Activated T-helper 2 cell treated with anti-CD3 and anti-CD28 coated beads, Interferon-gamma antibody, Interleukin-2, Interleukin-4, amounts not matched to agents 10 μg/mL and 5 μg/mL and 100 μg/mL, durations not matched to agents 14 hours and 24 hours and 36 hours (primary cell): Measurements from ENCODE around the gene MAMDC4. TPM values are rescaled to one million over a fixed set of nuclear protein-coding genes. Genes with fewer than 3 reads are reported as not detected.
"Not testable (repeated sequence)": the region's sequence is repeated elsewhere in the genome, so short reads cannot be mapped to it uniquely, and the experiment has no call there.

Source experiments
- DNase-seq: peaks from one replicate; pipeline ENCODE4 v3.0.0; 2021; ENCODE audit warnings: low spot score
- H3K27ac Mint-ChIP-seq: one replicate; pipeline ENCODE4 v1.8.0; 2021; ENCODE audit warnings: mixed read lengths
- H3K27me3 Mint-ChIP-seq: one replicate; pipeline ENCODE4 v1.8.0; 2021; ENCODE audit warnings: low read depth, mixed read lengths
- H3K36me3 Mint-ChIP-seq: one replicate; pipeline ENCODE4 v1.8.0; 2021; ENCODE audit warnings: low read depth, mixed read lengths
- H3K4me1 Mint-ChIP-seq: one replicate; pipeline ENCODE4 v1.8.0; 2021; ENCODE audit warnings: low read depth, mixed read lengths
- H3K4me3 Mint-ChIP-seq: one replicate; pipeline ENCODE4 v1.8.0; 2021; ENCODE audit warnings: low read depth, mild to moderate bottlenecking, moderate library complexity, mixed read lengths
- H3K9me3 Mint-ChIP-seq: one replicate; pipeline ENCODE4 v1.8.0; 2021; ENCODE audit warnings: mixed read lengths
- intact Hi-C: fragments of 100-400 bp; cut with micrococcal nuclease; formaldehyde crosslinking; loops from one replicate; pipeline ENCODE4 v1.15.1; 2023
- total RNA-seq: library from RNA; stranded (reverse); gene quantifications from 2 replicates; pipeline ENCODE4 v1.2.3, GENCODE V29; 2022

Gene MAMDC4
- total RNA-seq: 19.0 and 21.0 TPM in 2 replicates

DNA sequence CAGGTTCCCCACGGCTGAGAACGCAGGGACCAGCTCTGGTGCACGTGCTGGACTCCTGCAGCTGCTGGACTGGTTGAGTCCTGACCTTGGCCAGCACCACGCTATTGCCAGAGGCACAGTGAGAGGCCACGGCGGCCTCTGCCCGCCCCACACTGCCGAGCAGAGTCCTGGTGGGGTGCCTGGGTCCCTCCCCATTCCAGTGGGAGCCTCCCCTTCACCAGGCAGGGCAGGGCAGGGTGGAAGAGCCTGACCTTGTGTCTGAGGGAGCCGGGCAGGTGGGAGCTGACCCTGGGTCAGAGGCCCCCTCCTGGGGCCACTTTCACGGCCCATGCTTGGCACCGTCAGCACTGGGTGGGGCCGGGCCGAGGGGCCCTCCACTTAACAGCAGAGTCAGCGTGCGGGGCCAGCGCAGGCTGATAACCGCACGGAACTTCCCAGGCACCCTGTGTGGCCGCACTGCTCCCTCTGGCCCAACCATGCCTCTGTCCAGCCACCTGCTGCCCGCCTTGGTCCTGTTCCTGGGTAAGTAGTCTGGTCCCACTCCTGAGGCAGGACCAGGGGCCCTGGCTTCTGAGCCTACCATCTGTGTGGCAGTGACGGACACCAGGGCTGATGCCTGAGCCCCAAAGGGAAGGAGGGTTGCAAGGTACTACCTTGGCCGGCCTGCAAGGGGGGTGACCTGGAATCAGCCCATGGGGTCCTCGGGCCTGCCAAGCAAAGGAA, at the start of gene MAMDC4:
Gene MAMDC4 (plus strand): TSS at position 406 of the 723 bp plus-strand sequence. CDS start 71 bp downstream, at position 477.
- H3K27ac Mint-ChIP-seq: no peak within 1 kb of the TSS
- H3K4me1 Mint-ChIP-seq: peaks cover 6% of the 10 kb centered on the region
- peak within 1 kb of the TSS; percentile 21 for H3K4me3 Mint-ChIP-seq
- no peaks in the 10 kb centered on the region for H3K9me3 Mint-ChIP-seq
- intact Hi-C loops: no loop called here
- peaks cover 4% of the 10 kb centered on the region for H3K27me3 Mint-ChIP-seq
- peaks cover 18% of the 10 kb centered on the region for H3K36me3 Mint-ChIP-seq
- DNase-seq: no peak

DNA sequence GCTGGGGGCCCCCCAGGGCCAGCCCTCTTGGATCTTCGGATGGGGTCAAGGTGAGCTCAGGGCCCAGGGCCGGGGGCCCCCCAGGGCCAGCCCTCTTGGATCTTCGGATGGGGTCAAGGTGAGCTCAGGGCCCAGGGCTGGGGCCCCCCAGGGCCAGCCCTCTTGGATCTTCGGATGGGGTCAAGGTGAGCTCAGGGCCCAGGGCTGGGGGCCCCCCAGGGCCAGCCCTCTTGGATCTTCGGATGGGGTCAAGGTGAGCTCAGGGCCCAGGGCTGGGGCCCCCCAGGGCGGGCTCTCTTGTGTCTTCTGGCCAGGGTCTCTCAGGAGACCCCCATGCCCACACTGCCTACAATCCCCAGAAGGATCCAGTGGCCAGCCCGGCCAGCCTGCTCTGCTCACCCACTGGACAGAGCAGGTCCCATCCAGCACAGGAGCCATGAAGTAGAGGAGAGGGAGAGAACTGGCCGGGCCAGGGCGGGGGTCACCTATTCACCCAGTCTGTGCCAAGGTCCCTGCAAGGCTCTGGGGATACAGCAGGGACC, 49.1 kb upstream of the MAMDC4 start:
- intact Hi-C loops, H3K27ac Mint-ChIP-seq: not testable (repeated sequence)

DNA sequence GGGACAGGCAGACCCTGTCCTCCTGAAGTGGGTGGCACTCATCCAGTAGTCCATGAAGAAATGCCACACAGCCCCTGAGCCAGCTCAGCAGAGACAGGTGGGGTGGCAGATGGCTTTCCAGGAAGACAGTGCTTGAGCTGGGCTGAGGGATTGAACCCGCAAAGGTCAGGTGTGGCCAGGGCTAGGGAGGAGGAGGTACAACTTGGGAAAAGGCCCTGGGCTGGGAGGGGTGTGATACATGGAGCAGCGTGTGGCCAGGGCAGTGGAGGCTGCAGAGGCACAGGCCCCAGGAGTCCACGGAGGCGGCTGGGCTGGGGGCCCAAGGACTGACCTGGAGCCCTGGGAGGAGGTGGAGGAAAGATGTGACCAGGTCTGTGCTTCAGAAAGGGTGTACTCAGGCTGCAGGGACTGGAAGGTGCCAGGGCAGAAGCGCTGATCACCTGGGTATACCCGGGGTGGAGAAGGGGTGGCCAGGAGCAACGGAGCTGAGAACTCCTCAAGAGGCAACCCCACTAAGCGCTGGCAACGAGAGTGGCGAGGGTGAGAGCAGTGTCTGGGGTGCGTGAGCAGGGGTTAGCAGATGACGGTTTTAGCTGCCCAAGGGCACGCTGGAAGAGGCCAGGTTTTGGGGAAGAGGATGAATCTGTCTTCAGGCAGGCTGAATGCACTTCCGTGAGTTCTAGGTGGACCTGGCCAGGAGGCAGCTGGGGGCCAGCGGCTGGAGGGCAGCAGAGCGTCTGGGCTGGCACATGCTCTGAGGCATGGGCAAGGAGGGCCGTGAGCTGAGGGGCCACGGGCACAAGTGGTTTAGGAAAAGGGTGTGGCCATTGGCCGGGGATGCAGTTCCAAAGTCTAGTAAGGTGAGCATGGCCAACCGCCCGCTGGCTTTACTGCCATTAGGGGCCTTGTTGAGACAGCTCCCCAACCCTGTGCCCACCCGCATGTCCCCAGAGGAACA, 48.3 kb upstream of the MAMDC4 start:
- intact Hi-C loops: no loop called here
- Mint-ChIP-seq H3K4me1 (peaks cover 11% of the 10 kb centered on the region), H3K27ac (no peak overlapping the region), H3K27me3 (peaks cover 16% of the 10 kb centered on the region), H3K36me3 (peaks cover 5% of the 10 kb centered on the region), H3K4me3 (no peak overlapping the region), H3K9me3 (no peaks in the 10 kb centered on the region)
- no peak for DNase-seq

More for the DNA sequence above, 49.1 kb upstream of the MAMDC4 start:
- Mint-ChIP-seq H3K27me3 (peaks cover 16% of the 10 kb centered on the region), H3K4me1 (peaks cover 11% of the 10 kb centered on the region)
- H3K4me3 Mint-ChIP-seq, H3K9me3 Mint-ChIP-seq, H3K36me3 Mint-ChIP-seq, DNase-seq: not testable (repeated sequence)

DNA sequence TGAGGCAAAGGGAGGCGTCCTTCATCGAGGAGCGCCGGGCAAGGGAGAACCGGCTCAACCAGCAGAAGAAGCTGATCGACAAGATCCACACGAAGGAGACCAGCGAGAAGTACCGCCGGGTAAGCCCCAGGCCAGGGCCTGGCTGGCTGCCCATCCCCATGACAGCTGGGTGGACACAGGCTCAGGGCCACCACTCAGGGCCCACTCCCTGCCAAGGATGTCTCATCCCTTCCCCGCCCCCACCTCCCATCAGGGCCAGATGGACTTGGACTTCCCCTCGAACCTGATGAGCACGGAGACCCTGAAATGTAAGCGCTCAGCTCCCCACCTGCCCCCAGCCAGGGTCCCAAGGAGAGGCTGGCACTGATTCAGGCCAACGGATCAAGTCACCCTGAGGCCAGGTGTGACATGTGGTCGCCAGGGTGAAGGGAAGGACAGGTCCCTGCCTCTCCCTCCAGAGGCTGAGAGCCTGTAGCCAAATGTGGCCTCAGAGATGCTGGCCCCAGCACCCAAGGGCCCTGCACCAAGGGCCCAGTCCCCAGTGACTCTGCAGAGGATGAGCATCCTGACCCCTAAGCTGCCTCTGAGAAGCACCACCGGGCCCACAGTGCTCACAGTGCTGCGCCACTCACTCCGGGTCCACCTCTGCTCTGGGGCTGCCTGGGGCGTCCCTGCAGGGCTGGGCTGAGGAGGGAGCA, 47.5 kb upstream of the MAMDC4 start:
- intact Hi-C loops: loop anchor here (5.0 kb wide), 1 partner anchor 43 kb away; the partner anchor contains the start of gene PHPT1
- DNase-seq: no peak
- Mint-ChIP-seq H3K36me3 (peaks cover 14% of the 10 kb centered on the region), H3K27me3 (peaks cover 16% of the 10 kb centered on the region), H3K4me3 (no peak overlapping the region), H3K27ac (no peak overlapping the region), H3K9me3 (no peaks in the 10 kb centered on the region), H3K4me1 (peaks cover 19% of the 10 kb centered on the region)

DNA sequence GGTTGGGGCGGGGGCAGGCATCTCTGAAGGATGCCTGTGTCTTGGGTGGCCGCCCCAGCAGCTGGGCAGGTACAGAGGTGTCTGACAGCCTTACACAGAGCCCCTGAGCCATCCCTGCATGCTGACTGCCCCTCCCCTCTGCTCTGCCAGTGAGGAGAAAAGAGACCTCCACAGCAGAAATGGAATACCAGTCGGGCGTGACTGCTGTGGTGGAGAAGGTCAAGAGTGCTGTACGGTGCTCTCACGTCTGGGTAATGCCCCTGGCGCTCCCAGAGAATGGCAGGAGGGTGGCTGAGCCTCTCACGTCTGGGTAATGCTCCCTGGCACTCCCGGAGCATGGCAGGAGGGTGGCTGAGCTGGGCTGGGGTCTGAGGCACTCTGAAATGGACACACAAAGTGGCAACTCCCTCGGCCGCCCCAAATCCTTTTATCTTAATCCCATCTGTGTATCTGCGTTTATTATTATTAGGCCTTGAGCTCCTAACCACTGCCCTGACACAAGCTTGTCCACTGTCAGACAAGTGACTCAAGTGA, 46.9 kb upstream of the MAMDC4 start:
- Mint-ChIP-seq H3K4me1 (peaks cover 23% of the 10 kb centered on the region), H3K4me3 (peak overlapping the region; percentile 2), H3K36me3 (peaks cover 20% of the 10 kb centered on the region), H3K27ac (no peak overlapping the region), H3K27me3 (peaks cover 14% of the 10 kb centered on the region), H3K9me3 (no peaks in the 10 kb centered on the region)
- intact Hi-C loops: loop anchor here (5.0 kb wide), 1 partner anchor 42 kb away; the partner anchor contains the start of gene PHPT1
- no peak for DNase-seq

DNA sequence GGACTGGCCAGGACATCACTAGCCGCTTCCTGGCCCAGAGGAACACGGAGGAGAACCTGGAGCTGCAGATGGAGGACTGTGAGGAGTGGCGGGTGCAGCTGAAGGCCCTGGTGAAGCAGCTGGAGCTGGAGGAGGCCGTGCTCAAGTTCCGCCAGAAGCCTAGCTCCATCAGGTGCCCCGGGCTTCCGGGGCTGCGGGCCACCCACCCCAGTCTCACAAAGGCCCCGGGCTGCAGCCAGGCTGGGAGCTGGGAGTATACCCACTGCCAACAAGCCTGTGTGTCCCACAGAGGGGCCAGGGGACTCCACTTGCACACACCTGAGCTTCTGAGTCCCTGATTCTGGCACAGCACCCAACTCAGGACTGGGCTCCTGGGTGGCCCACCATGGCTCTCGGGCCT, 46.1 kb upstream of the MAMDC4 start:
- no peaks in the 10 kb centered on the region for H3K9me3 Mint-ChIP-seq
- H3K4me3 Mint-ChIP-seq: peak overlapping the region; percentile 85
- peaks cover 23% of the 10 kb centered on the region for H3K36me3 Mint-ChIP-seq
- H3K27ac Mint-ChIP-seq: no peak overlapping the region
- no peak for DNase-seq
- peaks cover 7% of the 10 kb centered on the region for H3K27me3 Mint-ChIP-seq
- intact Hi-C loops: loop anchor here (5.0 kb wide), 1 partner anchor 41 kb away; the partner anchor contains the start of gene PHPT1
- H3K4me1 Mint-ChIP-seq: peaks cover 21% of the 10 kb centered on the region

DNA sequence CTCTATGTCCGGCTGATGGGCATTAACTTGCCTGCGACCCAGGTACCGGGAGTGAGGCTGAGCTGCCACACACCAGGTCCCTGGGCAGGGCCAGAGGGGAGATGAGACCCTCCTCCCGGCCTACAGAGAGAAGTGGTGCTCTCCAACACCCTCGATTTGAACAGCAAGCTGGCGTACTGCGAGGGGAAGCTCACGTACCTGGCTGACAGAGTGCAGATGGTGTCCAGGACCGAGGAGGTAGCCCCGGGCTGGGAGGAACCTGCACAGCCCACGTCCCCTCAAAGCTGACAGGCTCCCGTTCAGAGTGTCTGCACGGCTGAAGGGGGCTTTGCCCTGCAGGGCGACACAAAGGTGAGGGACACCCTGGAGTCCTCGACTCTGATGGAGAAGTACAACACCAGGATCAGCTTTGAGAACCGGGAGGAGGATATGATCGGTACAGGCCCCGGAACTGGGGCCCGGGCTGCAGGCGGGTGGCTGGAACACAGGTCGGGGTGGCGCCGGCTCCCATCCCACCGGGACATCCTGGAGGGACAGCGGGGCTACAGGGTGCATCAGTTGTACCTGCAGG, 45.4 kb upstream of the MAMDC4 start:
- H3K4me1 Mint-ChIP-seq: peaks cover 22% of the 10 kb centered on the region
- H3K36me3 Mint-ChIP-seq: peaks cover 25% of the 10 kb centered on the region
- H3K9me3 Mint-ChIP-seq: no peaks in the 10 kb centered on the region
- peak overlapping the region; percentile 66 for H3K27ac Mint-ChIP-seq
- DNase-seq: no peak
- H3K4me3 Mint-ChIP-seq: peak overlapping the region; percentile 85
- intact Hi-C loops: loop anchor here (5.0 kb wide), 1 partner anchor 41 kb away; the partner anchor contains the start of gene PHPT1
- peaks cover 5% of the 10 kb centered on the region for H3K27me3 Mint-ChIP-seq

DNA sequence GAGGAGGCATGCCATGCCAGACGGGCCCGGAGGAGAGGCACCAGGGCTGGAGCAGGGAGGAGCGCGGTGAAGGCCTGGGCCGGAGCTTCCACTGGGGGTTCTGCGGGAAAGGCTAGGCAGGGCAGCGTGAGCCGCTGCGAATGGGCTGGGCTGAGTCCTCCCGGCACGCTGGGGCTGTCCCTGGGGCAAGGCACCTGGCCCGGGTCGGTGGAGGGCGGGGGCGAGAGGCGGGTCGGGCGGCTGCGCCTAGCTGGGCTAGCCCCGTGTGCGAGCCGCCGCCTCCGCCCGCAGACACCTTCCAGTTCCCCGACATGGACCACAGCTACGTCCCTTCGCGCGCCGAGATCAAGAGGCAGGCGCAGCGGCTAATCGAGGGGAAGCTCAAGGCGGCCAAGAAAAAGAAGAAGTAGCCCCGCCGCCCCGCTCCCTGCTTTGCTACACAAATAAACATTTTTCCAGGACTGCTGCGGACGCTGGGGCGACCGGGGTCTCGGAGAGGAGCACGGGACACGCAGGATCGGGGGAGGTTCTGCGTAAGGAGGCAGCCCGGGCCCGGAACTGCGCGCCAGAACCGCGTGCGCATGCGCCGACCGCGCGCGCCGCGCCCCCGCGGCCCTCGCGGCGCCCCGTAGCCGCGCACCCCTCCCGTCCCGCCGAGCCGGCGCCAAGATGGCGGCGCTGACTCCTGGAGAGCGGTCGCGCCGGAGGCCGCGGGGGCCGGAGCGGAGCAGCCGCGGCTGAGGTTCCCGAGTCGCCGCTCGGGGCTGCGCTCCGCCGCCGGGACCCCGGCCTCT, 44.7 kb upstream of the MAMDC4 start, which contains the start of gene RABL6:
Gene RABL6 (plus strand): TSS at position 668 of the 794 bp plus-strand sequence. CDS start 249 bp downstream, outside the sequence.
- Mint-ChIP-seq H3K27me3 (no peaks in the 10 kb centered on the region), H3K9me3 (no peaks in the 10 kb centered on the region), H3K4me1 (peaks cover 25% of the 10 kb centered on the region), H3K36me3 (peaks cover 25% of the 10 kb centered on the region), H3K27ac (peak within 1 kb of the TSS; percentile 77), H3K4me3 (peak within 1 kb of the TSS; percentile 85)
- intact Hi-C loops: loop anchor here (5.0 kb wide), 1 partner anchor 40 kb away; the partner anchor contains the start of gene PHPT1
- DNase-seq: peak; percentile 84

DNA sequence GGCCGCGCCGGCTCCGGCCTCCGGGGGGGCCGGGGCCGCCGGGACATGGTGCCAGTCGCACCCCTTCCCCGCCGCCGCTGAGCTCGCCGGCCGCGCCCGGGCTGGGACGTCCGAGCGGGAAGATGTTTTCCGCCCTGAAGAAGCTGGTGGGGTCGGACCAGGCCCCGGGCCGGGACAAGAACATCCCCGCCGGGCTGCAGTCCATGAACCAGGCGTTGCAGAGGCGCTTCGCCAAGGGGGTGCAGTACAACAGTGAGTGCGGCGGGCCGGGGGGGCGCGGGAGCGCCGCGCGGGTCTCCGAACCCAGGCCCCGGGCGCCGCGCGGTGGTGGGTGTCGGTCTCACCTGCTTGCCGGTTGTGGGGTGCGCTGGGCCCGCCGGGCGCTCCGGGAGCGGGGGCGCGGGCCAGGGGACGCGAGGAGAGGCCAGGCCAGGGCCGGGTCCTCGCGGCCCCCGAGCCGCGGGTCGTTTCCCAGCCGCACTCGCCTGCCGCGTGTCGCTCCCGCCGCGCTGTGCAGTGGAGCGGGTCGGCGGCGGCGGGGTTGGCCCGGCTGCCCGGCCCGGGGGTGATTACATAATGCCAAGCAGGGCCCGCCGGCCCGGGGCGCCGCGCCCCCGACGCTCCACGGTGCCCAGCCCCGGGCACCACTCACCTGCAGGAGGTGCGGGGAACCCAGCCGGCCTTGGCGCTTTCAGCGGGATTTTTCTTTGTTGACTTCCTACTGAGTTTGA, 43.9 kb upstream of the MAMDC4 start:
- peak overlapping the region; percentile 82 for H3K4me3 Mint-ChIP-seq
- peaks cover 33% of the 10 kb centered on the region for H3K4me1 Mint-ChIP-seq
- intact Hi-C loops: loop anchor here (5.0 kb wide), 1 partner anchor 39 kb away; the partner anchor contains the start of gene PHPT1
- H3K36me3 Mint-ChIP-seq: peaks cover 32% of the 10 kb centered on the region
- peak overlapping the region; percentile 65 for H3K27ac Mint-ChIP-seq
- H3K27me3 Mint-ChIP-seq: no peaks in the 10 kb centered on the region
- no peaks in the 10 kb centered on the region for H3K9me3 Mint-ChIP-seq
- peak; percentile 38 for DNase-seq

DNA sequence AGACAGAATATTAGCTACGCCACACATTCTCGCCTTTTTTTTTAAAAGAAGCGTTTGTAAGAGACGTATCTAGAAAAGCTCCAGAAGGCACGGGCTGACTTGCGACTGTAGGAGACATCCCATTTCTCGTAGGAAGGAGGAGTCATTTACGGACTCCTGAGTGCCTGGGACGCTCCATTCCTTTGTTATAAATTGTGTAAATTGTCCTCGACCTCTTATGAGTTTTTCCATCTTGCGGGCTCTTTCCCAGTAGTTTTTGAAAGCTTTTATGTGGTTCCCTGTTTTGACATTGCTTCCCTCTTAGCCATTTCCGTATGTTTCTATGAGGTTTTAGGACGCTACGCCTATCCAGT, 43.4 kb upstream of the MAMDC4 start:
- DNase-seq: no peak
- peaks cover 38% of the 10 kb centered on the region for H3K36me3 Mint-ChIP-seq
- intact Hi-C loops: loop anchor here (5.0 kb wide), 1 partner anchor 39 kb away; the partner anchor contains the start of gene PHPT1
- no peaks in the 10 kb centered on the region for H3K9me3 Mint-ChIP-seq
- H3K4me1 Mint-ChIP-seq: peaks cover 34% of the 10 kb centered on the region
- peak overlapping the region; percentile 65 for H3K27ac Mint-ChIP-seq
- H3K27me3 Mint-ChIP-seq: no peaks in the 10 kb centered on the region
- peak overlapping the region; percentile 82 for H3K4me3 Mint-ChIP-seq
